Measurements from ENCODE around the gene LONP1. TPM values are rescaled to one million over a fixed set of nuclear protein-coding genes. Genes with fewer than 3 reads are reported as not detected.

Gene LONP1
- polyA plus RNA-seq, 3 donors: 12.1 to 37.2 (median 13.8) TPM

GRCh38 chr19:5646703-5647102 is 73.2 kb downstream of the LONP1 start:
- Mint-ChIP-seq H3K4me1 (no peaks in the 10 kb centered on the region), H3K27me3 (ENCODE audit: low read depth in 3 of 3) (no peaks in the 10 kb centered on the region), H3K36me3 (peaks cover 87 to 94% of the 10 kb centered on the region in 2 donors), H3K4me3 (no peak overlapping the region), H3K27ac (peak overlapping the region in 3 of 7 donors; percentile 13 to 56 (median 43)), H3K9me3 (no peaks in the 10 kb centered on the region)
- Histone ChIP-seq H3K4me1 (ENCODE audit: control insufficient read depth in 1 of 2, insufficient read depth in 2 of 2, low read length in 2 of 2) (no peaks in the 10 kb centered on the region), H3K27me3 (ENCODE audit: control insufficient read depth in 2 of 2, insufficient read depth in 2 of 2, low read length in 2 of 2) (no peaks in the 10 kb centered on the region), H3K27ac (ENCODE audit: low read depth in 1 of 2, low read length in 2 of 2) (no peak overlapping the region), H3K9ac (ENCODE audit: insufficient read depth, low read length, poor library complexity, severe bottlenecking) (no peak overlapping the region), H3K4me2 (replicated peaks; ENCODE audit: extremely low read depth, low read length, poor library complexity, severe bottlenecking) (no peak overlapping the region), H3K9me3 (replicated peaks in 1 of 2; ENCODE audit: control insufficient read depth in 1 of 2, insufficient read depth in 1 of 2, low read length in 2 of 2) (no peaks in the 10 kb centered on the region), H2AFZ (ENCODE audit: insufficient read depth, low read depth, low read length, poor library complexity, severe bottlenecking) (no peak overlapping the region), H4K20me1 (ENCODE audit: insufficient read depth, low read length) (peaks cover 91% of the 10 kb centered on the region), H3K4me3 (replicated peaks in 1 of 3; ENCODE audit: low read depth in 2 of 3, low read length in 3 of 3) (no peak overlapping the region), H3K79me2 (ENCODE audit: insufficient read depth, low read length) (peaks cover 58% of the 10 kb centered on the region), H3K36me3 (replicated peaks in 1 of 2; ENCODE audit: control insufficient read depth in 1 of 2, insufficient read depth in 2 of 2, low read length in 2 of 2) (peaks cover 89 to 95% of the 10 kb centered on the region in 2 donors)
- no peak for DNase-seq
- 100% methylated on average over 3 of the region's 4 CpGs for WGBS (ENCODE audit: insufficient coverage)
- intact Hi-C loops (cut with micrococcal nuclease): no loop called here
- TF ChIP-seq, protein P1, sequence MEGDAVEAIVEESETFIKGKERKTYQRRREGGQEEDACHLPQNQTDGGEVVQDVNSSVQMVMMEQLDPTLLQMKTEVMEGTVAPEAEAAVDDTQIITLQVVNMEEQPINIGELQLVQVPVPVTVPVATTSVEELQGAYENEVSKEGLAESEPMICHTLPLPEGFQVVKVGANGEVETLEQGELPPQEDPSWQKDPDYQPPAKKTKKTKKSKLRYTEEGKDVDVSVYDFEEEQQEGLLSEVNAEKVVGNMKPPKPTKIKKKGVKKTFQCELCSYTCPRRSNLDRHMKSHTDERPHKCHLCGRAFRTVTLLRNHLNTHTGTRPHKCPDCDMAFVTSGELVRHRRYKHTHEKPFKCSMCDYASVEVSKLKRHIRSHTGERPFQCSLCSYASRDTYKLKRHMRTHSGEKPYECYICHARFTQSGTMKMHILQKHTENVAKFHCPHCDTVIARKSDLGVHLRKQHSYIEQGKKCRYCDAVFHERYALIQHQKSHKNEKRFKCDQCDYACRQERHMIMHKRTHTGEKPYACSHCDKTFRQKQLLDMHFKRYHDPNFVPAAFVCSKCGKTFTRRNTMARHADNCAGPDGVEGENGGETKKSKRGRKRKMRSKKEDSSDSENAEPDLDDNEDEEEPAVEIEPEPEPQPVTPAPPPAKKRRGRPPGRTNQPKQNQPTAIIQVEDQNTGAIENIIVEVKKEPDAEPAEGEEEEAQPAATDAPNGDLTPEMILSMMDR (IDR thresholded peaks at IDR 0.05): no peak

DNA sequence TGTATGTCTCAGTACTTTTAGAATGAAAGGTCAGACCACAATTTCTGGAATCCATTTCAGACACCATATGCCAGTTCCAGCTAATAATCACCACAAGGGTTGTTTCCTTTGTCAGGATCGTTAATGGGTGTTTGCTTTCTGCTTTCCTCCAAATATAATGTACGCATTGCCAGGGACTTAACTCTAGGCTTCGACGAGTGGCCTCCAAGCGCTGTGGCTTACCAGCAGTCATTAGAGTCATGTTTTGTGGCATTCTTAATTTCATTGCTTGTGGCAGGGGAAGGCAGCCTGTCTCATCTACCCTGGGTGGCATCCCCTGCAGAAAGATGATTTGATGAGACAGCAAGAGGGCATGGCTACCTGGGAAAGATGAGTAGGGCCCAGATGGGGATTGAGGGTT is 74.5 kb downstream of the LONP1 start:
- peaks cover 71% of the 10 kb centered on the region for H3K79me2 ChIP-seq (ENCODE audit: insufficient read depth, low read length)
- H3K27ac Mint-ChIP-seq: peak overlapping the region in 2 of 7 donors; percentile 30 to 37

More for the DNA sequence above, 74.5 kb downstream of the LONP1 start:
- TF ChIP-seq, protein P1 (IDR thresholded peaks at IDR 0.05): no peak
- Histone ChIP-seq H3K36me3 (replicated peaks in 1 of 2; ENCODE audit: control insufficient read depth in 1 of 2, insufficient read depth in 2 of 2, low read length in 2 of 2) (peaks cover 82 to 94% of the 10 kb centered on the region in 2 donors), H3K9me3 (replicated peaks in 1 of 2; ENCODE audit: control insufficient read depth in 1 of 2, insufficient read depth in 1 of 2, low read length in 2 of 2) (no peaks in the 10 kb centered on the region), H3K27me3 (ENCODE audit: control insufficient read depth in 2 of 2, insufficient read depth in 2 of 2, low read length in 2 of 2) (no peaks in the 10 kb centered on the region), H3K4me1 (ENCODE audit: control insufficient read depth in 1 of 2, insufficient read depth in 2 of 2, low read length in 2 of 2) (no peaks in the 10 kb centered on the region), H3K27ac (ENCODE audit: low read depth in 1 of 2, low read length in 2 of 2) (no peak overlapping the region), H3K4me3 (replicated peaks in 1 of 3; ENCODE audit: low read depth in 2 of 3, low read length in 3 of 3) (no peak overlapping the region), H2AFZ (ENCODE audit: insufficient read depth, low read depth, low read length, poor library complexity, severe bottlenecking) (no peak overlapping the region), H3K9ac (ENCODE audit: insufficient read depth, low read length, poor library complexity, severe bottlenecking) (no peak overlapping the region), H4K20me1 (ENCODE audit: insufficient read depth, low read length) (peaks cover 92% of the 10 kb centered on the region), H3K4me2 (replicated peaks; ENCODE audit: extremely low read depth, low read length, poor library complexity, severe bottlenecking) (no peak overlapping the region)
- 100% methylated on average over 3 of the region's 5 CpGs for WGBS (ENCODE audit: insufficient coverage)
- no peaks in the 10 kb centered on the region for H3K4me1 Mint-ChIP-seq
- H3K27me3 Mint-ChIP-seq (ENCODE audit: low read depth in 3 of 3): no peaks in the 10 kb centered on the region
- DNase-seq: no peak
- H3K36me3 Mint-ChIP-seq: peaks cover 80 to 94% of the 10 kb centered on the region in 2 donors
- H3K4me3 Mint-ChIP-seq: no peak overlapping the region
- H3K9me3 Mint-ChIP-seq: no peaks in the 10 kb centered on the region
- intact Hi-C loops (cut with micrococcal nuclease): no loop called here
